ENCODE results near the gene NUP188. TPM values are rescaled to one million over a fixed set of nuclear protein-coding genes. Genes with fewer than 3 reads are reported as not detected.

NUP188 gene
- total and polyA plus RNA-seq, 2 donors (not counting 3 experiments of a cell fraction or from before 2014, with no cell fraction given): 62.7 to 66.2 TPM

- dilution Hi-C loops (cut with MboI; ENCODE audit: extremely low pct_ligation_motif_present, low sequenced_read_pairs) (no loop called here), intact Hi-C loops (cut with micrococcal nuclease) (loop anchor here (5.0 kb wide), 1 partner anchor 529 kb away; no protein-coding TSS in a partner anchor)
- Histone ChIP-seq H2AFZ (ENCODE audit: low read depth, low read length) (no peak overlapping the region), H3K9me3 (replicated peaks; ENCODE audit: control insufficient read depth, insufficient read depth, low read length) (no peaks in the 10 kb centered on the region), H3K36me3 (ENCODE audit: control insufficient read depth in 2 of 2, extremely low read depth in 1 of 2, insufficient read depth in 2 of 2, low read length in 2 of 2) (peaks cover 0 to 14% of the 10 kb centered on the region in 2 experiments), H3K4me2 (ENCODE audit: insufficient read depth, low read length) (no peak overlapping the region), H3K9me1 (replicated peaks; ENCODE audit: control insufficient read depth, extremely low read depth, insufficient read depth, low read length) (no peaks in the 10 kb centered on the region), H3K27ac (ENCODE audit: insufficient read depth, low read depth, low read length) (no peak overlapping the region), H3K27me3 (ENCODE audit: control insufficient read depth in 2 of 2, insufficient read depth in 2 of 2, low read length in 2 of 2) (no peaks in the 10 kb centered on the region), H3K4me1 (ENCODE audit: control insufficient read depth, extremely low read depth, insufficient read depth, low read length) (peaks cover 11% of the 10 kb centered on the region), H3K4me3 (replicated peaks in 1 of 3; ENCODE audit: insufficient read depth in 1 of 3, low read depth in 1 of 3, low read length in 3 of 3) (no peak overlapping the region), H3K9ac (replicated peaks; ENCODE audit: extremely low read depth, insufficient read depth, low read length) (no peak overlapping the region), H4K20me1 (replicated peaks; ENCODE audit: control insufficient read depth, extremely low read depth, insufficient read depth, low read length) (no peaks in the 10 kb centered on the region), H3K79me2 (ENCODE audit: control insufficient read depth, insufficient read depth, low read length) (peaks cover 12% of the 10 kb centered on the region)
- no peak for DNase-seq (ENCODE audit: low read depth, low spot score)
- ChIA-PET CTCF (interaction anchor here (0.7 to 0.9 kb wide), 2 partner anchors 9 to 10 kb away, joined by 3 to 6 read pairs; partner anchors contain the start of gene SH3GLB2), POLR2A (interaction anchor here (0.6 kb wide), 1 partner anchor 17 kb away, joined by 4 read pairs; no protein-coding TSS in a partner anchor)
- FAIRE-seq: no peak
- TSS peak; percentile 16 for BruUV-seq (replicated peaks)
- no peak for TF ChIP-seq JUN (IDR thresholded peaks at IDR 0.05; ENCODE audit: borderline replicate concordance, insufficient read depth, insufficient read length, low read depth)
- TF ChIP-seq GATA2 (IDR thresholded peaks at IDR 0.05; ENCODE audit: insufficient read depth, insufficient read length, low read depth, low read length): no peak
- TF ChIP-seq CTCF (IDR thresholded peaks at IDR 0.05; ENCODE audit: extremely low read depth in 1 of 2, insufficient read depth in 1 of 2, low read depth in 1 of 2, low read length in 2 of 2): no peak
- TF ChIP-seq MAX (IDR thresholded peaks at IDR 0.05; ENCODE audit: insufficient read depth, insufficient read length): no peak
- no peak for TF ChIP-seq EZH2 (IDR thresholded peaks at IDR 0.05; ENCODE audit: borderline replicate concordance, low read depth, low read length, severe bottlenecking)
- TF ChIP-seq MYC (IDR thresholded peaks at IDR 0.05; ENCODE audit: low read depth, low read length): no peak
- TF ChIP-seq POLR2A (IDR thresholded peaks at IDR 0.05; ENCODE audit: low read depth, low read length): no peak
- no peak for TF ChIP-seq FOS (IDR thresholded peaks at IDR 0.05; ENCODE audit: borderline replicate concordance, insufficient read depth, low read length)
- no peak for TF ChIP-seq POLR2AphosphoS5 (IDR thresholded peaks at IDR 0.05; ENCODE audit: insufficient read depth, low read depth, low read length)
Measured at GRCh38 chr9:129038109-129038852, 90.8 kb downstream of the NUP188 start.

Data from endothelial cell of umbilical vein (primary cell).